Hematopoietic multipotent progenitor cell (in vitro differentiated cells): ENCODE results near the gene UBXN11. TPM values are rescaled to one million over a fixed set of nuclear protein-coding genes. Genes with fewer than 3 reads are reported as not detected.

Experiments used
- DNase-seq, 3 donors: peaks; one replicate each; pipeline ENCODE4 v3.0.0-alpha.2; 2011 to 2015; ENCODE audit warnings: low read depth in 2 of 3, low spot score in 2 of 3
- total RNA-seq: library from RNA; depleted of rRNA; stranded (reverse); fragments of >200 nt; gene quantifications from one replicate; pipeline ENCODE4 v1.2.3, GENCODE V29; 2012

The UBXN11 gene
- total RNA-seq, 1 donor: 18.6 TPM

- peak in 2 of 3 donors; percentile 73 to 89 for DNase-seq
Observed at GRCh38 chr1:26288311-26288941, 18.0 kb downstream of the UBXN11 start.

- DNase-seq: no peak
Observed at GRCh38 chr1:26287811-26288210, 18.6 kb downstream of the UBXN11 start.

- peak in 2 of 3 donors; percentile 80 to 93 for DNase-seq
Observed at GRCh38 chr1:26287033-26287711, 19.3 kb downstream of the UBXN11 start.

DNA sequence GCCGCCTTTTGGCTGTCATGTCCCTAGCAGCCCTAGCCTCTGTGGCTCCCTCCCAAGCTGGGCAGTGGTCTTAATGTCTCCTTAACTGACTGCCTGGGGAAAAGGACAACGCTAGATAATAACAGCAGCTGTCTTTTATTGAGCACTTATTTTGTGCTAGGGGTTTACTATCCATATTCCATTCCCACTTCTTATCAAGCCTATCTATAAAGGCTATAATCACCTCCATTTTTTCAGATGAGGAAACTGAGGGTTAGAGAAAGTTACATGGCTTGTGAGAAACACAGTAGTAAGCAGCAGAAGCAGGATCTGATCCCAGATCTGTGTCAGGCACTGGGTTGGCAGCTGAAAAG lies 20.4 kb downstream of the UBXN11 start:
- no peak for DNase-seq

DNA sequence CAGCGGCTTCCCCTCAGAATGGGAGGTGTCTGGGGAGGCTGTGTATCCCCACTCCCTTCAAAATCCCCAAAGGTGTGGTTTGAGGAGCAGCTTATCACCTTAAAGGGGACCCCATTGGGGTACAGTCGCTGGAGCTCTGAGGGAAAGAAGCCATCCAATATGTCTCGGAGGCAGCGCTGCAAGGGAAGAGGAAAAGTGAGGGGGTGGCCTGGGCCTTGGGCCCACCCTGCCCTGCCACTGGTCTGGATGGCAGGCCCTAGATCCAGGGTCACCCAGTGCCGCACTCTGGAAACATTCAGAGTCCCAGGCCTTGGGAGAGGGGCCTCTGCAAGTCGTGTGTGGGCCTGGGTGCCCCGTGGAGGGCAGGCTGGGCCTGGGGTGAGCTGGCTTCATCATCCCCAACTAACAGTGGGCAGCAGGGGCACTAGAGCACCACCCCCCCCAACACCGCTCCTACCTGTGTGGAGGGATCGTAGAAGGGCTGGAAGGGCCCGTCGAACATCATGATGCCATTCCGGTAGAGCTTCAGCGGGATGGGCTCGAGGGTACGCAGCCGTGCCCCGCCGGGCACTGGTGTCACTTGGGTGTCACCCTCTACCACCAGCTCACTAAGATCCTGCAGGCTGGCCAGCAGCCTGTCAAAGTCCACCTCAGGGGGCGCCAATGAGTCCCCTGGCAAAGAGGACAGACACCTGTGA lies 20.9 kb downstream of the UBXN11 start:
- DNase-seq: no peak

- peak; percentile 75 to 99 (median 98) for DNase-seq
Observed at GRCh38 chr1:26284597-26285347, 21.7 kb downstream of the UBXN11 start.

DNA sequence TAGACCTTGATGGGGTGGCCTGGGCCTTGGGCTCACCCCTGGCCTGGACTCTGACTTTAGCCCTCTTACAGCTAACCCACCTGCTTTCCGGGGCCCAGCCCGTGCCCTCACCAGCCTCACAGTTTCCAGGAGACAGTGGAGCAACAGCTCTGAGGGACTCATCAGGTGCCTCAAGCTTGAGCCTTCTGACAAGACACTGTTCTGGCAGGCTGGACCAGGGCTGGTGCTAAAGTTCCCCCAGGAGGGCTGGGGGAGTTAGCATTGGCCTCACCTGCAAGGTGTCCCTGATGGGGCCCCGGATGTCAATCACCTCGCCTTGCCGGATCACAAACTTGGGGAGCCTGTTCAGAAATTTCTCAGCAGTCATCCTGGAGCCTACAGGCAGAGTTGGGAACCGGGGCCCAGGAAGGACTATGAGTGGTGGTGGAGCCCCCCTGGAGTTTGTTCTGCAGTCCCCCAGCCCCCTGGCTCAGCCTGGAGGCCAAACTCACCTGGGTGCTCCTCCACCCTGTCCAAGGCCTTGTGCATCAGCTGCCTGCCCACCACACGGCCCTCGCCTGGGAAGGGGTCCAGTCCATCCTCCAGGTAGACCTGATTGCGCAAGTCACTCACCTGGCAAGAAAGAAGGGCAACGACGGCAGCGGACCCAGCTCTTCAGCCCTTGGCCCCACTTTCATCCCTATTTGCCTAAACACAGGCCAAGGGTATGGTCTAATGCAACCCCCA lies 22.4 kb downstream of the UBXN11 start:
- DNase-seq: no peak

GRCh38 chr1:26283279-26283853 lies 23.1 kb downstream of the UBXN11 start:
- DNase-seq: no peak

DNA sequence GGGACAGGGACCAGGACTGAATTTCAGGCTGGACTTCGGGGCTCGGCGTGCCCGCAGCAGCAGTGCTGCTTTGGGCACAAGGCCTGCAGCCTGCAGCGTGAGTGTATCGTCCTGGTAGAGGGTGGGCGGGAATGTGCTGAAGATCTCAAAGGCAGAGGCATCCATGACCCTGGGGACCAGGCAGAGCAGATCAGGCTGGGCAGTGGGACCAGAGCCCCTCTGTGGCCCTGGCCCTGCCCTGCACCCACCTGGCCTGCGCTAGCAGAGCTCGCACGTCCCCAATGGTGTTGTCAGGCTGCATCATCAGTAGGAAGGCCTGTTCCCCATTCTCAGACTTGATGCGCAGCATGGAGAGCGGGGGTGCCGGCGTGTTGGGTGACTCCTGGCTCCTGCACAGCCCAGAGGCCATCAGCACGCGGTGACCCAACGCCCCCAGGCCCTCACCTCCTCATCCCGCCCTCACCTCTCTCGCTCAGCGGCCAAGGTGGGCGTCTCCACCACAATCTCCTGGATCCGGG lies 24.0 kb downstream of the UBXN11 start:
- no peak for DNase-seq

DNA sequence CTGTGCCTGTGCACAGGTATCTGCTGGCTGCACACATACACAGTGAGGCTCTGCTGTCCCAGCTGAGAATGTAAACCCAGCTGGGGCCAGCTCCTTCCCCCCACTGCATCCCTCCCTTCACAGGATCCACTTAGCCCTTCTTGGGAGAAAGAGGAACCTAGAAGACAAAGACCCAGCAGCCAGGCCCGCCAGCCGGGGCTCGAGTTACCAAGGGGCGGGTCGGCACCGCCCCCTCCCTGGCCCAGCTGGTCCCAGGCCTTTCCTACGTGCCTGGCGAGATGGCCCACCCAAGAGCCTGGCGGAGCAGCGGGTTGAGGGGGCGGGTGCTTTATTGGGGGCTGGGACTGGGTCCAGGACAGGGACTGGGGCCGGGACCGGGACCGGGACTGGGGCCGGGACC lies 24.5 kb downstream of the UBXN11 start:
- DNase-seq: peak in 1 of 3 donors; percentile 54

- DNase-seq: no peak
Observed at GRCh38 chr1:26281091-26281958, 25.1 kb downstream of the UBXN11 start.

- no peak for DNase-seq
Observed at GRCh38 chr1:26280333-26281042, 25.9 kb downstream of the UBXN11 start.

DNA sequence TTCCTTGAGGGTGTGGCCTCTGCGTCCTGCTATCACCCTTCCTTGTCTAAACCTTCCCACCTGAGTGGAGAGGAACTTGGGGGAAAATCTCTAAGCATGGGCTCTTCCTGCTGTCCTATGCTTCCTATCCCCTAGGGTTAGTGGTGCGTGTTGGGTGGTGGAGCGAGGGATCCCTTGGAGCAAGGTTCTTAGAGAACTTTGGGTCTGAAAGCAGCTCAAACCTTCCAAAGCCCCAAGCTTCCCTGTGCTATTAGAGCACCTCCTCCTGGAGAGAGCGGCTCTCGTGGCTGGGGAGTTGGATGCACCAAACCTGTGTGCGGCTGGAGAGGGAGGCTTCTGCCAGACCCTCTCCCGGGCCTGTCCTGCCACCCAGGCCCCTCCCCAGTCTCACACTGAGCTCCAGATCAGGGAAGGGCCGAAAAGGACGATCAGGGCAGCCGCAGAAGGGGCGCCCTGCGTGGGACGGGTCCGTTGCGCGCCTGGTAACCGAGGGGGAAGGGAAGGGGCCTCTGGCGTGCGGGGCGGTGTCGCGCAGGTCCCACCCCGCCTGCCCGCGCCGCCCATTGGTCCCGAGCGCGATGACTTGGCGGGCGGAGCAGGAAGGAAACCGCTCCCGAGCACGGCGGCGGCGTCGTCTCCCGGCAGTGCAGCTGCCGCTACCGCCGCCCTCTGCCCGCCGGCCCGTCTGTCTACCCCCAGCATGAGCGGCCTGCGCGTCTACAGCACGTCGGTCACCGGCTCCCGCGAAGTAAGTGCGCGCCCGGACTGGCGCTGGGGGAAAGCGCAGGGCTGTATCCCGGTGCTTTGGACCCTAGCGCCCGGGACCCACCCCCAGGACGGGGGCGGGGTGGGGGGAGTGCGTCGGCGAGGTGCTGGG lies 26.7 kb downstream of the UBXN11 start, which contains the start of gene SH3BGRL3:
Gene SH3BGRL3 (plus strand): TSS at position 631 of the 877 bp plus-strand sequence. CDS start 70 bp downstream, at position 701.
- peak; percentile 63 to 84 (median 80) for DNase-seq

DNA sequence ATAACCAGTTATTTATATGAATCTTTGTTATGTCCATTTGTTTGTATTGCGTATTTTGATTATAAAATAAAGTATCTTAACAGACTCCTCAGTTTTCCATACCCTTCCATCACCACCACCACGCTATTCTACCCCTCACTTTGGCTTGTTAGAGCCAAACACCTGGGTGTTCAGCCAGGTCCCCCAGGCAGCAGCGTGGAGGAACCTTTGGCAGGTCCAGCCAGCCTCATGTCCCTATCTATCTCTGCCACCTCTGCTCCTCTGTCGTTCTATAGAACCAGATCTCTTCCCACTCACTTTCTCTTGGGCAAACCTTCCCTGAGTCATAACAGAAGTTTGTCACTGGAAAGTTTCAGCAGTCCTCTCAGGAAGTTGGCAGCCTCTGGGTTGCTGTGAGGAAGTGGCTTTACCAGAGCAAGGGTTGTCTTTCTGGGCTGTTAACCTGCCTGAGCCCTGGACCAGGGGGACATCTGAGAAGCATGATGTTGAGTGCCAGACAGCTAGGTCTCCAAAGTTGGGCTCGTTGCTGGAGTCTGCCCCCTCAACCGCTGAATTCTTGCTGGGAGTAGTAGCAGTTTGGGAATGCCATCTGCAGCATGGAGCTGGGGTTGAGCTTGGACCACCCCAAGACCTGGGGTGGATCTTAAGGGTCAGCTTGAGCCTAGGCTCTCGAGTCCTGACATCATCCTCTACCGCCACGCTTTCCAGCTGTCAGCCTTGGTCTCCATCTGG lies 27.5 kb downstream of the UBXN11 start:
- DNase-seq: peak in 2 of 3 donors; percentile 33 to 58

- DNase-seq: no peak
Observed at GRCh38 chr1:26278303-26278702, 28.1 kb downstream of the UBXN11 start.

DNA sequence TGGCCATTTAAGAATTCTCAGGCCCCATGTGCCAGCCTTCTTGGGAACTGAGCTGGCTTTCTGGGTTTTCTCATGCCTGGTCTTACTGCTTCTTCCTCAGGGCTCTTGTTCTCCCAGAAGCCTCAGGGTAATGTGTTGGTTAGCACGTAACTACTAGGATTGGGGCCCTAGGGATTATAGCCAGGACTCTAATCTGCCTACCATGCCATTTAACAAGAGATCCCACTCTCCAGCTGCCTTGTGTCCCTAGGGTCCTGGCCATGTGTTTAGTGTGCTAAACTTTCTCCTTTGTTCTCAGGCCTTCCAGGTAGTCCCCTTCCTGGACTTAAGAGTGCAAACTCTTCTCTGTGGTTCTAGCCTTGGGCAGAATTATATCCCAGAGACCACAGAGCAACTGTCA lies 28.7 kb downstream of the UBXN11 start:
- no peak for DNase-seq

GRCh38 chr1:26277261-26277661 lies 29.2 kb downstream of the UBXN11 start:
- no peak for DNase-seq
